ENCODE data around the gene U2AF2.

U2AF2 gene

GRCh38 chr19:55720214-55720746 is 65.4 kb downstream of the U2AF2 start:
- FAIRE-seq = no peak

- no peak for FAIRE-seq
Measured at GRCh38 chr19:55720801-55721200, 66.0 kb downstream of the U2AF2 start.

GRCh38 chr19:55723491-55723890 is 68.7 kb downstream of the U2AF2 start:
- no peak for FAIRE-seq

All from endometrium (tissue), 2 donors.